ENCODE results near the gene GNAQ.

DNA sequence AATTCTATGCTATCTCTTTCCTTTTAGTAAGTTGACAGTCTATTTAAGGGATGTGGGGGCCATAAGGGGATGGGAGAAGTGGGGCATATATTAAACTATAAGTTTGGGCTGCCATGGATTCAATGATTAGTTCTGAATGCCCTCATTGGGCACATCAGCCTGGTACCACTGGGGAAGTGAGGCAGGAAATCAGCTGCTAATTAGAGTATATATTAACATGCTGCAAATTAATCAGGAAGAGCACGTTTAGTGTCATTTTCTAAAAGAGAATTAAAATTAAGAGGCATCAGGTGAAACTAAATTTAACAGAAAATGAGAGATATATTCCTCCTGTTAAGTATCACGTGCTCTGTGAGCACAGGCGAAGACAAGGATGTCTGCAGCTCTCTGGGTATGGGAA lies 260.4 kb downstream of the GNAQ start:
- TF ChIP-seq, protein P1, sequence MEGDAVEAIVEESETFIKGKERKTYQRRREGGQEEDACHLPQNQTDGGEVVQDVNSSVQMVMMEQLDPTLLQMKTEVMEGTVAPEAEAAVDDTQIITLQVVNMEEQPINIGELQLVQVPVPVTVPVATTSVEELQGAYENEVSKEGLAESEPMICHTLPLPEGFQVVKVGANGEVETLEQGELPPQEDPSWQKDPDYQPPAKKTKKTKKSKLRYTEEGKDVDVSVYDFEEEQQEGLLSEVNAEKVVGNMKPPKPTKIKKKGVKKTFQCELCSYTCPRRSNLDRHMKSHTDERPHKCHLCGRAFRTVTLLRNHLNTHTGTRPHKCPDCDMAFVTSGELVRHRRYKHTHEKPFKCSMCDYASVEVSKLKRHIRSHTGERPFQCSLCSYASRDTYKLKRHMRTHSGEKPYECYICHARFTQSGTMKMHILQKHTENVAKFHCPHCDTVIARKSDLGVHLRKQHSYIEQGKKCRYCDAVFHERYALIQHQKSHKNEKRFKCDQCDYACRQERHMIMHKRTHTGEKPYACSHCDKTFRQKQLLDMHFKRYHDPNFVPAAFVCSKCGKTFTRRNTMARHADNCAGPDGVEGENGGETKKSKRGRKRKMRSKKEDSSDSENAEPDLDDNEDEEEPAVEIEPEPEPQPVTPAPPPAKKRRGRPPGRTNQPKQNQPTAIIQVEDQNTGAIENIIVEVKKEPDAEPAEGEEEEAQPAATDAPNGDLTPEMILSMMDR (IDR thresholded peaks at IDR 0.05) = no peak
- no peak for TF ChIP-seq POLR2A (IDR thresholded peaks at IDR 0.05)
- TF ChIP-seq POLR2AphosphoS5 (IDR thresholded peaks at IDR 0.05) = no peak
- no peak for TF ChIP-seq EP300 (IDR thresholded peaks at IDR 0.05)
